ENCODE measurements around the gene DNLZ. TPM values are rescaled to one million over a fixed set of nuclear protein-coding genes. Genes with fewer than 3 reads are reported as not detected.

DNLZ gene
- polyA plus RNA-seq, 1 donor, result 17.0 TPM

DNA sequence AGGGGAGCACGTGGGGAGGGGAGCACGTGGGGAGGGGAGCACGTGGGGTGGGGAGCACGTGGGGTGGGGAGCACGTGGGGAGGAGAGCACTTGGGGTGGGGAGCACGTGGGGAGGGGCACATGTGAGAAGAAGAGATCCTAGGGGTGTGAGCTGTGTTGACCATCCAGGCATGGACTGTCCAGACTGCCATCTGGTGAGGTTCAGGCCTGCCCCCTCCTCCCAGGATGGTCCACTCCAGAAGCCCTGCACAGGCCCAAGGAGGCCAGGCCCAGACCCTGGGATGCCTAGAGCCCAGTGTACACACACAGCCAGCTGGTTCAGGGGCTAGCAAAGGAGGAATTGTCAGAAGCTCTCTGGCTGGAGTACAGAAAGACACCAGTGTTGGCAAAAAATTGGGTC lies 34.1 kb upstream of the DNLZ start:
- Histone ChIP-seq H3K4me1 (ENCODE audit: control insufficient read depth, insufficient read depth, low read length) (peaks cover 17% of the 10 kb centered on the region), H3K27me3 (ENCODE audit: control insufficient read depth, insufficient read depth, low read length) (no peaks in the 10 kb centered on the region), H3K36me3 (ENCODE audit: control insufficient read depth, insufficient read depth, low read length) (peaks cover 67% of the 10 kb centered on the region), H3K9me3 (ENCODE audit: control insufficient read depth, low read depth, low read length) (peaks cover 4% of the 10 kb centered on the region), H3K4me3 (ENCODE audit: low read length) (no peak overlapping the region), H3K27ac (ENCODE audit: low read length) (no peak overlapping the region)
- DNase-seq, result no peak
- WGBS (ENCODE audit: insufficient coverage, low lambda C conversion rate), result no CpG with 5 or more reads among the region's 6 CpGs

- no CpG with 5 or more reads among the region's 4 CpGs for WGBS (ENCODE audit: insufficient coverage, low lambda C conversion rate)
- Histone ChIP-seq H3K9me3 (ENCODE audit: control insufficient read depth, low read depth, low read length) (peaks cover 4% of the 10 kb centered on the region), H3K27ac (ENCODE audit: low read length) (no peak overlapping the region), H3K4me3 (ENCODE audit: low read length) (no peak overlapping the region), H3K4me1 (ENCODE audit: control insufficient read depth, insufficient read depth, low read length) (peaks cover 17% of the 10 kb centered on the region), H3K27me3 (ENCODE audit: control insufficient read depth, insufficient read depth, low read length) (no peaks in the 10 kb centered on the region), H3K36me3 (ENCODE audit: control insufficient read depth, insufficient read depth, low read length) (peaks cover 68% of the 10 kb centered on the region)
- DNase-seq, result no peak
Observed at GRCh38 chr9:136396219-136396515, 32.6 kb upstream of the DNLZ start.

GRCh38 chr9:136395345-136396218 lies 32.0 kb upstream of the DNLZ start:
- Histone ChIP-seq H3K4me1 (ENCODE audit: control insufficient read depth, insufficient read depth, low read length) (peaks cover 16% of the 10 kb centered on the region), H3K36me3 (ENCODE audit: control insufficient read depth, insufficient read depth, low read length) (peaks cover 70% of the 10 kb centered on the region), H3K27me3 (ENCODE audit: control insufficient read depth, insufficient read depth, low read length) (no peaks in the 10 kb centered on the region), H3K27ac (ENCODE audit: low read length) (no peak overlapping the region), H3K4me3 (ENCODE audit: low read length) (no peak overlapping the region), H3K9me3 (ENCODE audit: control insufficient read depth, low read depth, low read length) (peaks cover 4% of the 10 kb centered on the region)
- no peak for DNase-seq
- WGBS (ENCODE audit: insufficient coverage, low lambda C conversion rate), result no CpG with 5 or more reads among the region's 26 CpGs

DNA sequence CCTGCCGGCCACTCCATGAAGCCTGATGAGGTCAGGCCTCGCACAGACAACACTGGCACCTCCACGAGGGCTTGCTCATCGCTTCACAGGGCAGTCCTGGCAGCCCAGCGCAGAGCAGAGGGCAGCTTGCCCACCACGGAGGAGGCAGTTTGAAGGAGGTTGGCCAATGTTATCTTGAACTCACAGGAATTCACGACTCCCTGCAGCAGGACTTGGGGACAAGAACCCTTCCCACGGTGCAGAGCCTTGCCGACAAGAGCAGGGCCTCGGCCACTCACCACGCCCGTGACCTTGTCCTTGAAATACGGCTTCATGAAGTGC lies 31.4 kb upstream of the DNLZ start:
- no peak for DNase-seq
- WGBS (ENCODE audit: insufficient coverage, low lambda C conversion rate), result no CpG with 5 or more reads among the region's 13 CpGs
- Histone ChIP-seq H3K27ac (ENCODE audit: low read length) (no peak overlapping the region), H3K27me3 (ENCODE audit: control insufficient read depth, insufficient read depth, low read length) (no peaks in the 10 kb centered on the region), H3K36me3 (ENCODE audit: control insufficient read depth, insufficient read depth, low read length) (peaks cover 72% of the 10 kb centered on the region), H3K9me3 (ENCODE audit: control insufficient read depth, low read depth, low read length) (peaks cover 4% of the 10 kb centered on the region), H3K4me1 (ENCODE audit: control insufficient read depth, insufficient read depth, low read length) (peaks cover 12% of the 10 kb centered on the region), H3K4me3 (ENCODE audit: low read length) (no peak overlapping the region)

- peaks cover 77% of the 10 kb centered on the region for H3K36me3 ChIP-seq (ENCODE audit: control insufficient read depth, insufficient read depth, low read length)
- no peaks in the 10 kb centered on the region for H3K27me3 ChIP-seq (ENCODE audit: control insufficient read depth, insufficient read depth, low read length)
- H3K4me3 ChIP-seq (ENCODE audit: low read length), result no peak overlapping the region
- peaks cover 12% of the 10 kb centered on the region for H3K4me1 ChIP-seq (ENCODE audit: control insufficient read depth, insufficient read depth, low read length)
- WGBS (ENCODE audit: insufficient coverage, low lambda C conversion rate), result no CpG with 5 or more reads among the region's 21 CpGs
- H3K9me3 ChIP-seq (ENCODE audit: control insufficient read depth, low read depth, low read length), result peaks cover 3% of the 10 kb centered on the region
- DNase-seq, result no peak
- H3K27ac ChIP-seq (ENCODE audit: low read length), result no peak overlapping the region
Observed at GRCh38 chr9:136394312-136395019, 30.9 kb upstream of the DNLZ start.

GRCh38 chr9:136393531-136393930 lies 30.0 kb upstream of the DNLZ start:
- H3K27me3 ChIP-seq (ENCODE audit: control insufficient read depth, insufficient read depth, low read length), result no peaks in the 10 kb centered on the region
- H3K4me1 ChIP-seq (ENCODE audit: control insufficient read depth, insufficient read depth, low read length), result peaks cover 3% of the 10 kb centered on the region
- WGBS (ENCODE audit: insufficient coverage, low lambda C conversion rate), result no CpG with 5 or more reads among the region's 17 CpGs
- H3K9me3 ChIP-seq (ENCODE audit: control insufficient read depth, low read depth, low read length), result no peaks in the 10 kb centered on the region
- peaks cover 86% of the 10 kb centered on the region for H3K36me3 ChIP-seq (ENCODE audit: control insufficient read depth, insufficient read depth, low read length)
- no peak overlapping the region for H3K4me3 ChIP-seq (ENCODE audit: low read length)
- DNase-seq, result no peak
- H3K27ac ChIP-seq (ENCODE audit: low read length), result no peak overlapping the region

- no peak overlapping the region for H3K27ac ChIP-seq (ENCODE audit: low read length)
- H3K27me3 ChIP-seq (ENCODE audit: control insufficient read depth, insufficient read depth, low read length), result no peaks in the 10 kb centered on the region
- DNase-seq, result peak in 1 of 2 donors; percentile 28
- H3K36me3 ChIP-seq (ENCODE audit: control insufficient read depth, insufficient read depth, low read length), result peaks cover 85% of the 10 kb centered on the region
- no peaks in the 10 kb centered on the region for H3K4me1 ChIP-seq (ENCODE audit: control insufficient read depth, insufficient read depth, low read length)
- H3K9me3 ChIP-seq (ENCODE audit: control insufficient read depth, low read depth, low read length), result no peaks in the 10 kb centered on the region
- no CpG with 5 or more reads among the region's 21 CpGs for WGBS (ENCODE audit: insufficient coverage, low lambda C conversion rate)
- no peak overlapping the region for H3K4me3 ChIP-seq (ENCODE audit: low read length)
Observed at GRCh38 chr9:136392538-136393449, 29.2 kb upstream of the DNLZ start.

- Histone ChIP-seq H3K4me1 (ENCODE audit: control insufficient read depth, insufficient read depth, low read length) (no peaks in the 10 kb centered on the region), H3K4me3 (ENCODE audit: low read length) (no peak overlapping the region), H3K27ac (ENCODE audit: low read length) (no peak overlapping the region), H3K36me3 (ENCODE audit: control insufficient read depth, insufficient read depth, low read length) (peaks cover 87% of the 10 kb centered on the region), H3K9me3 (ENCODE audit: control insufficient read depth, low read depth, low read length) (no peaks in the 10 kb centered on the region), H3K27me3 (ENCODE audit: control insufficient read depth, insufficient read depth, low read length) (no peaks in the 10 kb centered on the region)
- no CpG with 5 or more reads among the region's 28 CpGs for WGBS (ENCODE audit: insufficient coverage, low lambda C conversion rate)
- DNase-seq, result no peak
Observed at GRCh38 chr9:136391737-136392537, 28.4 kb upstream of the DNLZ start.

- Histone ChIP-seq H3K27me3 (ENCODE audit: control insufficient read depth, insufficient read depth, low read length) (no peaks in the 10 kb centered on the region), H3K4me1 (ENCODE audit: control insufficient read depth, insufficient read depth, low read length) (no peaks in the 10 kb centered on the region), H3K9me3 (ENCODE audit: control insufficient read depth, low read depth, low read length) (no peaks in the 10 kb centered on the region), H3K27ac (ENCODE audit: low read length) (no peak overlapping the region), H3K4me3 (ENCODE audit: low read length) (no peak overlapping the region), H3K36me3 (ENCODE audit: control insufficient read depth, insufficient read depth, low read length) (peaks cover 75% of the 10 kb centered on the region)
- no peak for DNase-seq
- WGBS (ENCODE audit: insufficient coverage, low lambda C conversion rate), result no CpG with 5 or more reads among the region's 14 CpGs
Observed at GRCh38 chr9:136389396-136389795, 25.9 kb upstream of the DNLZ start.

GRCh38 chr9:136387217-136387616 lies 23.7 kb upstream of the DNLZ start:
- no CpG with 5 or more reads among the region's 19 CpGs for WGBS (ENCODE audit: insufficient coverage, low lambda C conversion rate)
- no peak for DNase-seq
- peaks cover 76% of the 10 kb centered on the region for H3K36me3 ChIP-seq (ENCODE audit: control insufficient read depth, insufficient read depth, low read length)

More at GRCh38 chr9:136387217-136387616, 23.7 kb upstream of the DNLZ start:
- H3K4me1 ChIP-seq (ENCODE audit: control insufficient read depth, insufficient read depth, low read length), result no peaks in the 10 kb centered on the region
- H3K27me3 ChIP-seq (ENCODE audit: control insufficient read depth, insufficient read depth, low read length), result no peaks in the 10 kb centered on the region
- no peak overlapping the region for H3K4me3 ChIP-seq (ENCODE audit: low read length)
- no peak overlapping the region for H3K27ac ChIP-seq (ENCODE audit: low read length)
- no peaks in the 10 kb centered on the region for H3K9me3 ChIP-seq (ENCODE audit: control insufficient read depth, low read depth, low read length)

All from large intestine (tissue), 3 donors.